ENCODE data around the gene DR1. TPM values are rescaled to one million over a fixed set of nuclear protein-coding genes. Genes with fewer than 3 reads are reported as not detected.
A peak's percentile ranks its signal among the peaks of the same experiment; 100 is the strongest.

The DR1 gene
- total and polyA plus RNA-seq, 8 donors = 3.3 to 26.0 (median 14.0) TPM

DNA sequence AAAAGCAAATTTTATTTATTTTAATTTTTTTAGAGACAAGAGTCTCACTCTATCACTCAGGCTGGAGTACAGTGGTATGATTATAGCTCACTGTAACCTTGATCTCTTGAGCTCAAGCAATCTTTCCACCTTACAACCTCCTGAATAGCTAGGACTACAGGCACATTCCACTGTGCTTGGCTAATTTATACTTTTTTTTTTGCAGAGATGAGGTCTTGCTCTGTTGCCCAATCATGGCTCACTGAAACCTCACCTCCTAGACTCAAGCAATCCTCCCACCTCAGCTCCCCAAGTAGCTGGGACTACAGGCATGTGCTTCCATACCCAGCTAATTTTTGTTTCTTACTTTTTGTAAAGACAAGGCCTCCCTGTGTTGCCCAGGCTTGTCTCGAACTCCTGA, 49.5 kb downstream of the DR1 start:
- Histone ChIP-seq H3K4me1 (no peaks in the 10 kb centered on the region), H3K9me3 (no peaks in the 10 kb centered on the region), H3K36me3 (no peaks in the 10 kb centered on the region), H3K4me3 (no peak overlapping the region), H3K27ac (no peak overlapping the region), H3K27me3 (no peaks in the 10 kb centered on the region)
- DNase-seq = no peak
- intact Hi-C loops (cut with DNase I) = no loop called here
- no peak for TF ChIP-seq CTCF (IDR thresholded peaks at IDR 0.05)
- no peak for FAIRE-seq
- 80% methylated on average over 1 of the region's 1 CpG for WGBS, 2 donors
- no peak for ATAC-seq

DNA sequence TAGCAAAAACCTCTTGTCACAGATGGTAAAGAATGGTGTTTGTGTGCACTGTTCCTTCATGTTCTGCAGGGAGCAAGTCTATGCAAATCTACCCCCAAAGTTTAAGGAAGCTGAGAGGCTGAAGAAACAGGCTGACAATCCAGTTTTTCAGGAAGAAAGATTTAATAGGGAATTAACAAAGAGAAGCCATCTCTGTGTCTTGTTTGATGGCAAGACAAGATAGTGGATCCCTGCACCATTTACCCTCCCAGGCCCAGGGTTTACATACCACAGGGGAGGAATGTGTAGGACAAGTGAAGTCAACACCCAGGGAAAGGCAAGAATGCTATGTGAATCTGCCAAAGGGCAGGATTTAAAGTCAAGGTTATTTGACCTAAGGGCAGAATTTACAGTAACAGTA, 54.1 kb downstream of the DR1 start:
- no peaks in the 10 kb centered on the region for H3K36me3 ChIP-seq
- no peaks in the 10 kb centered on the region for H3K4me1 ChIP-seq
- intact Hi-C loops (cut with DNase I) = no loop called here
- FAIRE-seq = no peak
- H3K27me3 ChIP-seq = no peaks in the 10 kb centered on the region
- no peak for ATAC-seq
- DNase-seq = no peak
- no peak overlapping the region for H3K4me3 ChIP-seq
- no peak overlapping the region for H3K27ac ChIP-seq
- H3K9me3 ChIP-seq = no peaks in the 10 kb centered on the region
- TF ChIP-seq CTCF (IDR thresholded peaks at IDR 0.05) = no peak

DNA sequence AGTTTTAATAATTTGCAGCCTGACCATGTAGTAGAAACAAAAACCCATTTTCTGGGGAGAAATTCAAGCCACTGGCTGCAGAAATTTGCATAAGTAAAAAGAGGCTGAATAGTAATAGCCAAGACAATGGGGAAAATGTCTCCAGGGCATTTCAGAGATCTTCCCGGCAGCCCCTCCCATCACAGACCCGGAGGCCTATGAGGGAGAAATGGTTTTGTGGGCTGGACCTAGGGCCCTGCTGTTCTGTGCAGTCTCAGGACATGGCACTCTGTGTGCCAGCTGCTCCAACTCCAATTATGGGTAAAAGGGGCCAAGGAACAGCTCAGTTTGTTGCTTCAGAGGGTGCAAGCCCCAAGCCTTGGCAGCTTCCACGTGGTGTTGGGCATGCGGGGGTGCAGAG, 62.5 kb downstream of the DR1 start:
- H3K4me3 ChIP-seq = no peak overlapping the region
- FAIRE-seq = no peak
- peak in 1 of 6 donors; percentile 10 for DNase-seq

DNA sequence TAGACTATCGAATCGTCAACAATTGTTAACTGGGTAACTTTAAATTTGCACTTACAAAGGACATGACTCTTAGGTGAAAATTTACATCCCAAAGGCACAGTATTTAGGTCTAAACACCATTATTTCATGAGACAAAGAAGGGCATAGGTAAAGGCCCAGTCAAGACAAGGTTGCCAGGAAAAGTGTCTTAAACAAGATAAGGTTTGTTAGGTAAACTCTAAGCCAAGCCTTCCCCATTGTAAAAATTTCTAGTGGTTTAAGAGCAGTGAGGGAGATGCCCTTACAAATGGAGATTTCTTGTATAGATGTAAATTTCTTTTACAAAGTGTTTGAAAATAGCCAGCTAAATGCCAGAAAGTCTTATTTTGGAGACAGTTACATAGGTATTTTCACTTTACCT, 65.3 kb downstream of the DR1 start:
- no peak overlapping the region for H3K27ac ChIP-seq
- DNase-seq = no peak
- no peaks in the 10 kb centered on the region for H3K27me3 ChIP-seq
- TF ChIP-seq CTCF (IDR thresholded peaks at IDR 0.05) = no peak
- H3K4me1 ChIP-seq = no peaks in the 10 kb centered on the region
- H3K4me3 ChIP-seq = no peak overlapping the region
- 79 to 81% methylated on average over 2 of the region's 2 CpGs for WGBS, 2 donors
- no peak for ATAC-seq
- H3K9me3 ChIP-seq = no peaks in the 10 kb centered on the region
- FAIRE-seq = no peak
- no peaks in the 10 kb centered on the region for H3K36me3 ChIP-seq
- intact Hi-C loops (cut with DNase I) = no loop called here

More for the DNA sequence above, 62.5 kb downstream of the DR1 start:
- no peaks in the 10 kb centered on the region for H3K4me1 ChIP-seq
- H3K27me3 ChIP-seq = no peaks in the 10 kb centered on the region
- intact Hi-C loops (cut with DNase I) = no loop called here
- TF ChIP-seq CTCF (IDR thresholded peaks at IDR 0.05) = no peak
- no peaks in the 10 kb centered on the region for H3K9me3 ChIP-seq
- H3K27ac ChIP-seq = no peak overlapping the region
- WGBS, 2 donors = 88 to 93% methylated on average over 4 of the region's 4 CpGs
- no peaks in the 10 kb centered on the region for H3K36me3 ChIP-seq
- no peak for ATAC-seq

DNA sequence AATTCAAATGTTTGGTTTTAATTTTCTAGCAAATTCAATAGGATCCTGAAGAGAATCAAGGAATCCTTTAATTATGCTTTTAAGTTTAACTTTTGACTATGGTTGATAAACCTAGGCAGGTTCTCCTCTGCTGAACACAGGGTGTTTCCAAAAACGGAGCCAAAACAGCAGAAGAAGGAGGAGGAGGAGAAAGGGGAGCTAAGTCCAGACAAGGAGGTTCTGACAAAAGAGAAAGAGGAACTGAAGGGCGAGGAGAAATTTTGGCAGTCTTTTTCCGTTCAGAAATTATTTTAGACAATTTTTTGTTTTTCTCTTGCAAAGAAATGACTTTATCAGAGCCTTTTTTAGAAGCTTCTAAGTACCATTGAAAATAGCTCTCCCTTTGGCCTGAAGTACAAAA, 69.0 kb downstream of the DR1 start:
- H3K36me3 ChIP-seq = no peaks in the 10 kb centered on the region
- TF ChIP-seq CTCF (IDR thresholded peaks at IDR 0.05) = no peak
- DNase-seq (no peak), FAIRE-seq (no peak), ATAC-seq (no peak)
- no peaks in the 10 kb centered on the region for H3K9me3 ChIP-seq
- H3K4me3 ChIP-seq = no peak overlapping the region
- H3K27me3 ChIP-seq = no peaks in the 10 kb centered on the region
- no peaks in the 10 kb centered on the region for H3K4me1 ChIP-seq
- 55 to 66% methylated on average over 3 of the region's 3 CpGs for WGBS, 2 donors
- H3K27ac ChIP-seq = no peak overlapping the region
- intact Hi-C loops (cut with DNase I) = no loop called here

Measured in pancreas (tissue), 10 donors.